ENCODE measurements around the gene ZNF516. TPM values are rescaled to one million over a fixed set of nuclear protein-coding genes. Genes with fewer than 3 reads are reported as not detected.
A peak's percentile ranks its signal among the peaks of the same experiment; 100 is the strongest.

The ZNF516 gene
- total and polyA plus RNA-seq, 2 of the 13 experiments (the other 11 are each of a cell fraction or from before 2014, with no cell fraction given) = 16.6 to 18.7 TPM

- TF ChIP-seq ZNF225 (CRISPR knock-in tag; IDR thresholded peaks at IDR 0.05) (peak; percentile 67; the same call in 1 of the 2 replicates), SMC3 (IDR thresholded peaks at IDR 0.05; ENCODE audit: low read length) (peak; percentile 68), SNAPC2 (CRISPR knock-in tag; IDR thresholded peaks at IDR 0.05) (no peak), NCOA2 (CRISPR knock-in tag; IDR thresholded peaks at IDR 0.05) (no peak), DMAP1 (CRISPR knock-in tag; IDR thresholded peaks at IDR 0.05) (no peak), ZNF350 (CRISPR knock-in tag; IDR thresholded peaks at IDR 0.05; ENCODE audit: borderline replicate concordance, low read depth) (0 out of 2 replicates have a peak, but pooled peaks have one; percentile 49), AFF4 (CRISPR knock-in tag; IDR thresholded peaks at IDR 0.05) (no peak), TMF1 (CRISPR knock-in tag; IDR thresholded peaks at IDR 0.05; ENCODE audit: low read depth) (no peak), CAMTA2 (CRISPR knock-in tag; IDR thresholded peaks at IDR 0.05; ENCODE audit: borderline replicate concordance) (no peak), ZNF883 (CRISPR knock-in tag; IDR thresholded peaks at IDR 0.05; ENCODE audit: not compliant biosample characterization) (peak; percentile 7), ATF1 (CRISPR knock-in tag; IDR thresholded peaks at IDR 0.05) (no peak), RAD21 (CRISPR knock-in tag; IDR thresholded peaks at IDR 0.05) (peak; percentile 58; the same call in 1 of the 2 replicates), ZNF501 (CRISPR knock-in tag; IDR thresholded peaks at IDR 0.05) (peak; percentile 75), CENPX (CRISPR knock-in tag; IDR thresholded peaks at IDR 0.05) (no peak), ETV6 (CRISPR knock-in tag; conservative IDR thresholded peaks at IDR 0.05) (no peak), TCF12 (IDR thresholded peaks at IDR 0.05) (no peak), TCF12 (CRISPR knock-in tag; IDR thresholded peaks at IDR 0.05) (no peak), TOE1 (CRISPR knock-in tag; IDR thresholded peaks at IDR 0.05) (no peak), RBAK (CRISPR knock-in tag; IDR thresholded peaks at IDR 0.05) (no peak)
- TF ChIP-seq, protein P1, sequence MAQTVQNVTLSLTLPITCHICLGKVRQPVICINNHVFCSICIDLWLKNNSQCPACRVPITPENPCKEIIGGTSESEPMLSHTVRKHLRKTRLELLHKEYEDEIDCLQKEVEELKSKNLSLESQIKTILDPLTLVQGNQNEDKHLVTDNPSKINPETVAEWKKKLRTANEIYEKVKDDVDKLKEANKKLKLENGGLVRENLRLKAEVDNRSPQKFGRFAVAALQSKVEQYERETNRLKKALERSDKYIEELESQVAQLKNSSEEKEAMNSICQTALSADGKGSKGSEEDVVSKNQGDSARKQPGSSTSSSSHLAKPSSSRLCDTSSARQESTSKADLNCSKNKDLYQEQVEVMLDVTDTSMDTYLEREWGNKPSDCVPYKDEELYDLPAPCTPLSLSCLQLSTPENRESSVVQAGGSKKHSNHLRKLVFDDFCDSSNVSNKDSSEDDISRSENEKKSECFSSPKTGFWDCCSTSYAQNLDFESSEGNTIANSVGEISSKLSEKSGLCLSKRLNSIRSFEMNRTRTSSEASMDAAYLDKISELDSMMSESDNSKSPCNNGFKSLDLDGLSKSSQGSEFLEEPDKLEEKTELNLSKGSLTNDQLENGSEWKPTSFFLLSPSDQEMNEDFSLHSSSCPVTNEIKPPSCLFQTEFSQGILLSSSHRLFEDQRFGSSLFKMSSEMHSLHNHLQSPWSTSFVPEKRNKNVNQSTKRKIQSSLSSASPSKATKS (CRISPR knock-in tag; IDR thresholded peaks at IDR 0.05) = no peak
- TF ChIP-seq, protein P2, sequence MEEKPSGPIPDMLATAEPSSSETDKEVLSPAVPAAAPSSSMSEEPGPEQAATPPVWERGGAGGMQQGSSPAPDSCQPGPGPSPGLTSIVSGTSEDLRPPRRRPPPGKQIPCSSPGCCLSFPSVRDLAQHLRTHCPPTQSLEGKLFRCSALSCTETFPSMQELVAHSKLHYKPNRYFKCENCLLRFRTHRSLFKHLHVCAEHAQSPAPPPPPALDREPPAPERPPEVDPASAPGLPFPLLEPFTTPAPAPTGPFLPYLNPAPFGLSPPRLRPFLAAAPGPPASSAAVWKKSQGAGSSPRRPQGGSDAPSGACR (CRISPR knock-in tag; IDR thresholded peaks at IDR 0.05) = no peak
- TF ChIP-seq, protein P3, sequence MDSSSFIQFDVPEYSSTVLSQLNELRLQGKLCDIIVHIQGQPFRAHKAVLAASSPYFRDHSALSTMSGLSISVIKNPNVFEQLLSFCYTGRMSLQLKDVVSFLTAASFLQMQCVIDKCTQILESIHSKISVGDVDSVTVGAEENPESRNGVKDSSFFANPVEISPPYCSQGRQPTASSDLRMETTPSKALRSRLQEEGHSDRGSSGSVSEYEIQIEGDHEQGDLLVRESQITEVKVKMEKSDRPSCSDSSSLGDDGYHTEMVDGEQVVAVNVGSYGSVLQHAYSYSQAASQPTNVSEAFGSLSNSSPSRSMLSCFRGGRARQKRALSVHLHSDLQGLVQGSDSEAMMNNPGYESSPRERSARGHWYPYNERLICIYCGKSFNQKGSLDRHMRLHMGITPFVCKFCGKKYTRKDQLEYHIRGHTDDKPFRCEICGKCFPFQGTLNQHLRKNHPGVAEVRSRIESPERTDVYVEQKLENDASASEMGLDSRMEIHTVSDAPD (CRISPR knock-in tag; IDR thresholded peaks at IDR 0.05) = no peak
Measured at GRCh38 chr18:76349067-76349715, 145.9 kb downstream of the ZNF516 start (continued).
